ENCODE results near the gene SPDYE2.
"Not testable (repeated sequence)": the region's sequence is repeated elsewhere in the genome, so short reads cannot be mapped to it uniquely, and the experiment has no call there.

Gene SPDYE2, protein sequence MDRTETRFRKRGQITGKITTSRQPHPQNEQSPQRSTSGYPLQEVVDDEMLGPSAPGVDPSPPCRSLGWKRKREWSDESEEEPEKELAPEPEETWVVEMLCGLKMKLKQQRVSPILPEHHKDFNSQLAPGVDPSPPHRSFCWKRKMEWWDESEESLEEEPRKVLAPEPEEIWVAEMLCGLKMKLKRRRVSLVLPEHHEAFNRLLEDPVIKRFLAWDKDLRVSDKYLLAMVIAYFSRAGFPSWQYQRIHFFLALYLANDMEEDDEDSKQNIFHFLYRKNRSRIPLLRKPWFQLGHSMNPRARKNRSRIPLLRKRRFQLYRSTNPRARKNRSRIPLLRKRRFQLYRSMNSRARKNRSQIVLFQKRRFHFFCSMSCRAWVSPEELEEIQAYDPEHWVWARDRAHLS

DNA sequence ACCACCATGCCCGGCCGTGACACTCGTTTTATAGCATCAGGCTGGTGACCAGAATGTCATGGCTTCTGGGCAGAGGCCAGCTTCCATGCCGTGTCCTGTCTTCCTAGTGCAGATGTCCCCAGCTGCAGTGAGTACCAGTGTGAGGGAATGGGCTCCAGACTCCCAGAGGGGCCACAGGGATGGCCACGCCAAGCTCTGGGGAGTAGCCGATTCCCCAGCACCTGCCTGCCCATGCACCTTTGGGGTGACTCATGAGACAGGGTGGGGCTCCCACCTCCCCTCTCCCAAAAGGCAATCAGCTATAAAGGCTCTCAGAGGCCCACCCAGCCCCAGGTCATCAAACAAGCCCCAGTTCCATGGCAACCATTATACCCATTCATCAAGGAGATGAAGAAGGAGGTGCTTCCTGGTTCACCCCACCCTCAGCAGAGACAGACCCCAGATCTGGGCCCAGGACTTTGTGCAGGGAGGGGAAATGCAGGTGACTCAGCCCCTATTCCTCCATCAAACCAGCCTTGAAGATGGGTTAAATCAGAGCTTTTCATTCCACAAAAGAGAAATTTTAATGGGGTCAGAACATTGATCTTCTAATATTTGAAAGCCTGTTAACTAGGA is at the start of gene SPDYE2:
Gene SPDYE2, plus strand, starts transcription at position 419 of the 615 bp plus-strand sequence. CDS start 2,030 bp downstream, outside the sequence.
- H3K4me1 Mint-ChIP-seq; H3K27me3 Mint-ChIP-seq; H3K36me3 Mint-ChIP-seq (ENCODE audit: low read depth); H3K9me3 Mint-ChIP-seq; DNase-seq; ATAC-seq; H3K27ac Mint-ChIP-seq; H3K4me3 Mint-ChIP-seq: not testable (repeated sequence)

DNA sequence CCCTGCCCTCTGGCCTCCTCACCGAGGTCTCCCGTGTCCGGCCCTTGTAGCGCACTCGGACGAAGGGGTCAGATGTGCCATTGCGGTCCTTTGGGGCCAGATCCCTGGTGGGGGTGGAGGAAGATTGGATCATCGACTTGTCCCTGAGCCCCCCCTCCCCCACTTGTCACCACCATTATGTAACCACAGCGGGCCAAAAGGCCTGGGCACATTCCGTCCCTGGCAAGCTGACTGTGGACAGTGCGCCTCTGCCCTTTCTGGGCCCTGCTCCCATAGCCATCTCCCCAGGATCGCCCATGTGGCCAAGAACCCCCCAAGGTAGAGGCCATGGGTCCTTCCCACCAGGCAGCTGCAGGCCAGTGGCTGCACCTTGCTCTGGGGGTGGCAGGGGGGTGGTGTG is 47.9 kb upstream of the SPDYE2 start:
- H3K27ac Mint-ChIP-seq; H3K4me1 Mint-ChIP-seq; H3K36me3 Mint-ChIP-seq (ENCODE audit: low read depth); H3K9me3 Mint-ChIP-seq; H3K4me3 Mint-ChIP-seq; DNase-seq; ATAC-seq; H3K27me3 Mint-ChIP-seq: not testable (repeated sequence)

DNA sequence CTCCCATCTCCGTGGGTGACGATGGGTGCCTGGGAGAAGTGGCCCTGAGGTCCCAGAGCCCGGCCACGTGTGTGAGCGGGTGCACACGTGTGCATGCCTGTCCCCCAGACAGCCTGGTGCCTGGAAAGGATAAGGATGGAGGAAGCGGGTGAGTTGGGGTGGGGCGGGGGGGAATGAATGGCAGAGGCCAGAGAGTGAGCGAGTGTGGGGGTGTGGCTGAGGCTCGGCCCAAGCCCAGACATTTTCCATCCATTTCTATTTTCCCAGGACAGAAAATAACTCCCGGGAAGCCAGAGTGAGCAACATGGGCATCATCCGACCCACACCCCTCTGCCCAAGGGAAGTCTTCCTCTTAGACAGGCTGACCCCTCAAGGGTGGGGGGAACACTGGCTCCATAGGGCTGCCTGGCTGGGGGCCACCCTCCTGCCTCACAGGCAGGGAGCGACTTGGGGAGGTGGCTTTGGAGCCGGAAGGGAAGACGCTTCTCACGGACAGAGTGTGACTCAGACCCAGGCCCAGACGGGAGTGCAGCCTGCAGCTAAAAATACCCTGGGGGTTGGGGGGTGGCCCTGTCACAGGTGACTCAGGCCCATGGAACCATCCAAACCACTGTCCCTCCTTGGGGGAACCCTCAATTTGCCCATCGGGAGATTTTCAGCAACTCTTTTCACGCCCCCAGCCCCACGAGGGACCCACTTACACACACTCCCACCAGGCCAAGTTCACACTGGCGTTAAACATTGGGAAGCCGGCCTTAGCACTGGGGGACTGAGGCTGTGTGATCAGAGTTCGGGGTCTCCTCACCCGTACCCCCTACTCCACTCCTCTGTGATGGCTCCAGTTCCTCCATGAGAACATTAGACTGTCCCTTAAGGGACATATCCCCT is 45.5 kb upstream of the SPDYE2 start:
- not testable (repeated sequence) for ATAC-seq; H3K4me3 Mint-ChIP-seq; H3K36me3 Mint-ChIP-seq (ENCODE audit: low read depth); H3K27me3 Mint-ChIP-seq; H3K4me1 Mint-ChIP-seq; H3K9me3 Mint-ChIP-seq; H3K27ac Mint-ChIP-seq; DNase-seq

DNA sequence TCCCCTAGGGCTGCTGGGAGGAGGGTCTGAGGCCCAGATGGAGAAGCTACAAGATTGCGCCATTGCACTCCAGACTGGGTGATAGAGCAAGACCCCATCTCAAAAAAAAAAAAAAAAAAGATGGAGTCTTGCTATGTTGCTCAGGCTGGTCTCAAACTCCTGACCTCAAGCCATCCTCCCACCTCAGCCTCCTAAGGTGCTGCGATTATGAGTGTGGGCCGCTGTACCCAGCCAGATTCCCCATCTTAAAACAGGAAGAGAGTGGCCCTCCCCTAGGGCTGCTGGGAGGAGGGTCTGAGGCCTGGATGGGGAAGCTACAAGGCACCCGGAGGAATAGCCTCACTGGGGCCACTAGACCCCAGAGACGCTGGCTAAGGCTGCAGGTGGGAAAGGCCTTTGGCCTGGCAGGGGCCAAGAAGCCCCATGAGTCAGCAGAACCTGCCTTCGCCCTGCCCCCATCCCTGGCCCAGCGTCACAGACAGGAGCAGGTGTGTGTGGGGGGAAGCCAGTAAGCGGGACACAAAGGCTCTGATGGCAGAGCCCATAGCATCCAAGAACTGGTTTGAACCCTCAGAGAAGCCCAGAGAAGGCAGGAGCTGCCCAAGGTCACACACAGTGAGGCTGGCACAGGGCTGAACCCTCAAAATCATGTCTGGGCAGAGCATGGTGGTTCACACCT is 43.5 kb upstream of the SPDYE2 start:
- H3K27me3 Mint-ChIP-seq, H3K4me1 Mint-ChIP-seq, H3K9me3 Mint-ChIP-seq: not testable (repeated sequence)

DNA sequence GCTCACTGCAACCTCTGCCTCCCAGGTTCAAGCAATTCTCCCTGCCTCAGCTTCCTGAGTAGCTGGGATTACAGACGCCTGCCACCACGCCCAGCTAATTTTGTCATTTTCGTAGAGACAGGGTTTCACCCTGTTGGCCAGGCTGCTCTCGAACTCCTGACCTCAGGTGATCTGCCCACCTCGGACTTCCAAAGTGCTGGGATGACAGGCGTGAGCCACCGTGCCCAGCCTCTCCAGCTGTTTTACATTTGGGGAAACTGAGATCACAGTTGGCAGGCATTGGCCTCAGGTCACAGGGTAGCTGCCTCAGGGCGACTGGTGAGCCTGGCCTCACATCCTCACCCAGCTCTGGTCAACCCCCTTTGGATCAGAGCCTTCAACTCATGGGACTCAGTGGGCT is 40.5 kb upstream of the SPDYE2 start:
- H3K27me3 Mint-ChIP-seq; H3K36me3 Mint-ChIP-seq (ENCODE audit: low read depth); H3K4me1 Mint-ChIP-seq; DNase-seq; H3K4me3 Mint-ChIP-seq; H3K27ac Mint-ChIP-seq; H3K9me3 Mint-ChIP-seq; ATAC-seq: not testable (repeated sequence)

More for the DNA sequence above, 43.5 kb upstream of the SPDYE2 start:
- not testable (repeated sequence) for H3K4me3 Mint-ChIP-seq; ATAC-seq; H3K36me3 Mint-ChIP-seq (ENCODE audit: low read depth); DNase-seq; H3K27ac Mint-ChIP-seq

DNA sequence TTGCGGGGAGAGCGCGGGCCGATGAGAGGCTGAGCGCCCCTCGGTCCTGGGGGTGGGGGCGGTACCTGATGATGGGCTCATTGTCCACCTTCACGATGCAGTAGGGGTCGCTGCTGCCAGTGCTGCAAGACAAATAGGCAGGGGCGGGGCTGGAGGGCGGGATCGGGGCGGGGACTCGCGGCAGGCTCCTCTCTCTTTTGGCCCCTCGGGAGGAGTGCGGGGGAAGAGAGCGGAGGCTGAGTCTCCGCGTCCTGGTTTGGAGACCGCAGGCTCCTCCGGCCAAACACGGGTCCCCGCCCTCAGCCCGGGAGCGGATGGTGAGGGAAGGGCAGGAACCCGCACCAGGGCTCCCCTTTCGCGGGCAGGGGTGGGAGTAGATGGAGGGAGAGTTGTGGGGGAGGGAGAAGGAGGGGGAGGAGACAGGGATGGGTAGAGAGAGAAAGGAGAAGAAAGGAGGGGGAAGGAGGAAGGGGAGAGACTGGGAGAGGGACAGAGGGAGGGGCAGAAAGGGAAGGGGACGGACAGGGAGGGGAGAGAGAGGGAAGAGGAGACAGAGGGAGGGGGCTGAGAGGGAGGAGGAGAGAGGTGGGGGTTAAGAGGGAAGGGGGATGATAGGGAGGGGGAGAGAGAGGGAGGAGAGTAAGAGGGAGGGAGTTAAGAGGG is 39.0 kb upstream of the SPDYE2 start:
- H3K4me3 Mint-ChIP-seq; H3K27me3 Mint-ChIP-seq; H3K27ac Mint-ChIP-seq; H3K4me1 Mint-ChIP-seq; H3K36me3 Mint-ChIP-seq (ENCODE audit: low read depth); H3K9me3 Mint-ChIP-seq; DNase-seq: not testable (repeated sequence)
- ATAC-seq = peak; percentile 48

DNA sequence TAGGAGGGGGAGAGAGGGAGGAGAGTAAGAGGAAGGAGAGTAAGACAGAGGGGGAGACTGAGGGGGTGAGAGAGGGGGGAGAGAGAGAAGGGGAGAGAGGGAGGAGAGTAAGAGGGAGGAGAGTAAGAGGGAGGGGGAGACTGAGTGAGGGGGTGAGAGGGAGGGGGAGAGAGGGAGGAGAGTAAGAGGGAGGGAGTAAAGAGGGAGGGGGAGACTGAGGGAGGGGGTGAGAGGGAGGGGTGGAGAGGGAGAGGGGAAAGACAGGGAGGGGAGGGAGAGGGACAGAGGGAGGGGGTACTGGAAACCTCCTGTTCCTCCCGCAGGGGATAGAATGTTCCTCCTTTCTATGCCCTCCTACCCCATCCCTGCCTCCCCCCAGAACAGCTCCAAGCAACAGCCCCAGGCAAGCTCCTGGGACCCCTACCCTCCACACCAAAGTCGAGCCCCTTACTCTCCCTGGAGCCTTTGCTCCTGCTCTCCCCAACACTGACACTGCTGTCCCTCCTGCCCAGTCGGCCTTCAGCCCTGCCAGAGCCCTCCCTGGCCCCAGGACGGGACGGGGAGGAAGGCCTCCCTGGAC is 38.3 kb upstream of the SPDYE2 start:
- not testable (repeated sequence) for H3K4me3 Mint-ChIP-seq

DNA sequence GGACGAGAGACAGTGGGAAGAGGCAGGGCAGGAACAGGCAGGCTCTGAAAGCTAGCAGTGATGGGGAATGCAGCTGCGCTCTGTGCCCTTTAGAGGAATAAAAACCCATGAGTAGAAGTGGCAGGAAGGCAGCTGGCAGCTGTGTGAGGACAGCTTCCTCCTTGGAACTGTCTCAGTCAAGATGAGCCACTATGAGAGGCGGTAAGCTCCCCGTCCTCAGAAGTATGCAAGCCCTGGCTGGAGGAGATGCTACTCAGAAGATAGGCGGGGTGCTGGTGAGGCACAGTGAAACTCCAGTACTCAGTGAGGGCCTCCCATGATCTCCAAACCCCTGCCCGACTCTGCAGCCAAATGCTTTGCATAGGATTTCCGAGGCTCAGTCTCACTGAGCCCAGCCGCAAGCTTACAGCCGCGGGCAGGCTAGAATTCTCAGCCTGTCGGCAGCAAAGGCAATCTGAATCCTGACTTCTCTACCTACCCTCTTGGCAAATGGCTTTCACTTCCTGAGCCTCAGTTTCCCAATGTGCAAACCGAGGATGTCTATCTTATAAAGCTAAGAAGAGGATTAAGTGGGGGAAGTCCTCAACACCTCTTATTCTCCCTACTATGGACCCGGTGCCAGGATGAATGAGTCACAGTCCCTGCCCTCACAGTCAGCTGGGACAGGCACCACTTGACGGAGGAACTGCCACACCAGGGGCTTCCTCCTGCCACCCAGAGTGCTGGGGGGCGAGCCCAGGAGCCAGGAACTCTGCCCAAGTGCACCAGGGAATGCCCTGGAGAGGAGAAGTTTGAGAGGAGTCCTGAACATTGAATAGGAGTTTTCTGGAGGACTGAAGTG is 35.9 kb upstream of the SPDYE2 start:
- H3K4me1 Mint-ChIP-seq; H3K36me3 Mint-ChIP-seq (ENCODE audit: low read depth); H3K27me3 Mint-ChIP-seq; DNase-seq; H3K27ac Mint-ChIP-seq; H3K4me3 Mint-ChIP-seq; H3K9me3 Mint-ChIP-seq: not testable (repeated sequence)
- ATAC-seq = peak; percentile 30

More for the DNA sequence above, 38.3 kb upstream of the SPDYE2 start:
- H3K4me1 Mint-ChIP-seq; H3K27me3 Mint-ChIP-seq; DNase-seq; H3K9me3 Mint-ChIP-seq; H3K27ac Mint-ChIP-seq; H3K36me3 Mint-ChIP-seq (ENCODE audit: low read depth); ATAC-seq: not testable (repeated sequence)

DNA sequence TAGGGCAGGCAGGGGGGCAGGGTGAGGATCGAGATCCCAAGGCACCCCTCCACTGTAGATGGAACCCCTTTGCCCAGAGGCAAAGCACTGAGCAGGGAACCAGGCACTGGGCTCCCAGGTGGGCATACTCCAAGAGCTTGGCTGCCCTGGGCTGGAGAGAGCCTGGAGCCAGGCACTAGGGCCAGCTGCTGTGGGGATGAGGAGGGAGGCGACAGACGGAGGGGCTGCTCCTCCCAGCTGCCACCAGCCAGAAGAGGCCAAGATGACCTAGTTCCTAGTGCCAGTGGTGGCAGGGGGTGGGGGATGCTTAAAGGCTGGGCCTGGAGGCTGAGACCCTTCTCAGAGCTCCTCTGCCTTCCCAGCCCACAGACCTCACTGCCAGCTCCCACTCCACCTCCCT is 35.1 kb upstream of the SPDYE2 start:
- not testable (repeated sequence) for H3K36me3 Mint-ChIP-seq (ENCODE audit: low read depth); H3K27me3 Mint-ChIP-seq; H3K4me1 Mint-ChIP-seq; H3K9me3 Mint-ChIP-seq; H3K4me3 Mint-ChIP-seq; H3K27ac Mint-ChIP-seq; DNase-seq; ATAC-seq

DNA sequence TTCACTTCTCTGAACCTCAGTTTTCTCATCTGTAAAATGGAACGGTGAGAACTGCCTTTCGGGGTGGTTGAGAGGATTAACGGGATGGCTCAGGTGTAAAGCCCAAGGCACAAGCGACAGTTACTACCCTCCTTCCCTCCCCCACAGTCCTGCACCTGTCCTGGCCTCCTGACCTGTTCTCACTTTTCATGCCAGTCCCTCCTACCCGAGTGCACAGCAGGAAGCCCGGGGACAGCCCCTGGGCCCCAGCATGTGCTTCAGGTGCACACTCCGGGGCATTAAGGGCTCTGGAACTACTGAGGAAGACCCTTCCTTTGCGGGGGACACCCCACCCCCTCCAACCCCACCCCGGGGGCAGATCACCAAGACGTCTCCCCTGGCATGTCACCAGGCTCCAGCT is 34.1 kb upstream of the SPDYE2 start:
- not testable (repeated sequence) for H3K9me3 Mint-ChIP-seq

DNA sequence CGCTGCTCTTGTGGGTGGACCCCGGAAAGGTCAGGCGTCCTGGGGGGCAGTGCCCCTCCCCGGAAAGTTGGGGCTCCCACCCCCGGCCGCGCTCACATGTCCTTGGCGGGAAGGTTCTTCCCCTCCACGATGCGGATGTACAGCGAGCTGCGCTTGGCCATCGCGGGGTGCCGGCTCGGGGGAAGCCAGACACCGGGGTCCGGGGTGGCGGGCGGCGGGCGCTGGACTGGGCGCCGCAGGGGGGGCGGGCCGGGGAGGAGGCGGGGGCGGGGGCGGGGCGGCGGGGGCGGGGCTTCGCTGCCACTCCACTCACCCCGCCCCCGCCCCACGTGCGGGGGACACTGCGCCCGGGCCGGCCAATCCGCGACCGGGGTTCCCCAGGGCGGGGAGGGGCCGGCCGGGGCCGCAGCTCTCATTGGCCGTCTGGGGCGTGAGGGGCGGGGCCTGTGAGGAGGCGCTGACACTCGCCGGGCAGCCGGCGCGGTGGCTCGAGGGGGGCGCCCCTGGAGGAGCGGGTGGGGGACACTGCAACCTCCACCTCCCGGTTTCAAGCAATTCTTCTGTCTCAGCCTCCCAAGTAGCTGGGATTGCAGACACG is 33.4 kb upstream of the SPDYE2 start, which contains the start of gene RASA4B:
Gene RASA4B, minus strand, starts transcription at position 228 of the 598 bp plus-strand sequence. Its CDS starts 67 bp downstream, at position 161.
- H3K4me3 Mint-ChIP-seq; H3K9me3 Mint-ChIP-seq; DNase-seq; H3K4me1 Mint-ChIP-seq; H3K27me3 Mint-ChIP-seq; H3K36me3 Mint-ChIP-seq (ENCODE audit: low read depth); H3K27ac Mint-ChIP-seq: not testable (repeated sequence)
- peak; percentile 85 for ATAC-seq

More for the DNA sequence above, 34.1 kb upstream of the SPDYE2 start:
- not testable (repeated sequence) for H3K4me1 Mint-ChIP-seq; H3K27ac Mint-ChIP-seq; DNase-seq; H3K27me3 Mint-ChIP-seq; H3K36me3 Mint-ChIP-seq (ENCODE audit: low read depth); H3K4me3 Mint-ChIP-seq
- ATAC-seq = peak; percentile 14

DNA sequence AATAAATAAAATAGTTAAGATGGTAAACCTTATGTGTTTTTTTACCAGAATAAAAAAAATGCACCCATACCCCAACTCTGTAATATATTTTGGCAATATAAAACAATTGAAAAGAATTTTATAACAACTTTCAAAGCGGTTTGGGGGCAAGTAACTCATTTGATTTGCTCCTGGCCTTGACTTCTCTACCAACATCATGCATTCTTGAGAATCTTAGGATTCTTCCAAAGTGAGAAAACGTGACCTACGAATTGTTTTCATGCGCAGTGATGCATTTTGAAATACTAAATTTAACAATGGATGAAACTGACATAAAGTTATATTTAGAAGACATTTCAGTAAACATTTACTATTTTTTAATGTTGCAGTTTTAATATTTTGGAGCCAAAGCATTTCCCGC is 30.2 kb upstream of the SPDYE2 start:
- not testable (repeated sequence) for H3K27ac Mint-ChIP-seq; H3K9me3 Mint-ChIP-seq; H3K4me3 Mint-ChIP-seq; DNase-seq; H3K27me3 Mint-ChIP-seq; H3K4me1 Mint-ChIP-seq; ATAC-seq; H3K36me3 Mint-ChIP-seq (ENCODE audit: low read depth)

Measured in activated naive CD8-positive, alpha-beta T cell treated with anti-CD3 and anti-CD28 coated beads, Interleukin-2, amount 50 U/mL, for 24 hours (primary cell).